Left lobe of liver (tissue), 1 donor: ENCODE results near the gene SLAIN1. TPM values are rescaled to one million over a fixed set of nuclear protein-coding genes. Genes with fewer than 3 reads are reported as not detected.

Source experiments
- total RNA-seq: library from RNA; stranded (reverse); gene quantifications from one replicate; pipeline ENCODE4 v1.2.1, GENCODE V29; 2021
- donor health status: DM: no; HTN: yes; CAD: no.

The SLAIN1 gene
- total RNA-seq, 1 donor from 2014 or later: 3.1 TPM

Other genes starting within 250 kb of the SLAIN1 start
- gene SCEL, start 162.0 kb upstream of the SLAIN1 start, total RNA-seq: not detected
- 27.3 TPM for gene EDNRB, start 221.1 kb downstream of the SLAIN1 start, total RNA-seq